Measurements from ENCODE around the gene CAPN1. TPM values are rescaled to one million over a fixed set of nuclear protein-coding genes. Genes with fewer than 3 reads are reported as not detected.

The CAPN1 gene
- total RNA-seq, 1 experiment from 2014 or later, result 288 TPM

- Mint-ChIP-seq H3K27me3 (ENCODE audit: unreplicated experiment) (no peaks in the 10 kb centered on the region), H3K36me3 (ENCODE audit: insufficient read depth, unreplicated experiment) (peaks cover 9% of the 10 kb centered on the region), H3K4me3 (ENCODE audit: low read depth, unreplicated experiment) (no peak overlapping the region), H3K9me3 (ENCODE audit: low read depth, unreplicated experiment) (no peaks in the 10 kb centered on the region), H3K27ac (ENCODE audit: unreplicated experiment) (no peak overlapping the region), H3K4me1 (ENCODE audit: low read depth, unreplicated experiment) (peaks cover 15% of the 10 kb centered on the region)
- CTCF ChIA-PET, result interaction anchor here (0.7 kb wide), 1 partner anchor 15 kb away, joined by 5 read pairs; no protein-coding TSS in a partner anchor
- no peak for DNase-seq
- TF ChIP-seq CTCF (IDR thresholded peaks at IDR 0.05; ENCODE audit: unreplicated experiment), result no peak
- no TSS peak for BruUV-seq (replicated peaks)
- intact Hi-C loops (cut with micrococcal nuclease; ENCODE audit: unreplicated experiment), result no loop called here
Measured at GRCh38 chr11:65163684-65164083, 18.0 kb upstream of the CAPN1 start.

GRCh38 chr11:65165410-65166317 is 16.1 kb upstream of the CAPN1 start:
- CTCF ChIA-PET, result interaction anchor here (0.7 to 1.1 kb wide), 4 partner anchors 31 to 169 kb away, joined by 3 to 6 read pairs (median 3); partner anchors contain the start of genes SYVN1 and ZNHIT2
- no peaks in the 10 kb centered on the region for H3K9me3 Mint-ChIP-seq (ENCODE audit: low read depth, unreplicated experiment)
- BruUV-seq (replicated peaks), result no TSS peak
- peaks cover 23% of the 10 kb centered on the region for H3K4me1 Mint-ChIP-seq (ENCODE audit: low read depth, unreplicated experiment)
- H3K27ac Mint-ChIP-seq (ENCODE audit: unreplicated experiment), result peak overlapping the region; percentile 30
- no peaks in the 10 kb centered on the region for H3K27me3 Mint-ChIP-seq (ENCODE audit: unreplicated experiment)
- no peak for TF ChIP-seq CTCF (IDR thresholded peaks at IDR 0.05; ENCODE audit: unreplicated experiment)
- H3K36me3 Mint-ChIP-seq (ENCODE audit: insufficient read depth, unreplicated experiment), result peaks cover 9% of the 10 kb centered on the region
- intact Hi-C loops (cut with micrococcal nuclease; ENCODE audit: unreplicated experiment), result no loop called here
- DNase-seq, result peak; percentile 24
- H3K4me3 Mint-ChIP-seq (ENCODE audit: low read depth, unreplicated experiment), result peak overlapping the region; percentile 54

GRCh38 chr11:65166893-65167292 is 14.8 kb upstream of the CAPN1 start:
- H3K4me1 Mint-ChIP-seq (ENCODE audit: low read depth, unreplicated experiment), result peaks cover 23% of the 10 kb centered on the region
- H3K27ac Mint-ChIP-seq (ENCODE audit: unreplicated experiment), result no peak overlapping the region
- H3K9me3 Mint-ChIP-seq (ENCODE audit: low read depth, unreplicated experiment), result no peaks in the 10 kb centered on the region
- CTCF ChIA-PET, result interaction anchor here (0.7 kb wide), 1 partner anchor 718 kb away, joined by 3 read pairs; no protein-coding TSS in a partner anchor
- peak overlapping the region; percentile 54 for H3K4me3 Mint-ChIP-seq (ENCODE audit: low read depth, unreplicated experiment)
- intact Hi-C loops (cut with micrococcal nuclease; ENCODE audit: unreplicated experiment), result no loop called here
- BruUV-seq (replicated peaks), result no TSS peak
- DNase-seq, result no peak
- H3K36me3 Mint-ChIP-seq (ENCODE audit: insufficient read depth, unreplicated experiment), result peaks cover 9% of the 10 kb centered on the region
- no peaks in the 10 kb centered on the region for H3K27me3 Mint-ChIP-seq (ENCODE audit: unreplicated experiment)
- no peak for TF ChIP-seq CTCF (IDR thresholded peaks at IDR 0.05; ENCODE audit: unreplicated experiment)

GRCh38 chr11:65167656-65168055 is 14.1 kb upstream of the CAPN1 start:
- no TSS peak for BruUV-seq (replicated peaks)
- H3K4me3 Mint-ChIP-seq (ENCODE audit: low read depth, unreplicated experiment), result no peak overlapping the region
- no peak for TF ChIP-seq CTCF (IDR thresholded peaks at IDR 0.05; ENCODE audit: unreplicated experiment)
- no peak for DNase-seq
- H3K27ac Mint-ChIP-seq (ENCODE audit: unreplicated experiment), result no peak overlapping the region
- H3K36me3 Mint-ChIP-seq (ENCODE audit: insufficient read depth, unreplicated experiment), result peaks cover 9% of the 10 kb centered on the region
- intact Hi-C loops (cut with micrococcal nuclease; ENCODE audit: unreplicated experiment), result no loop called here
- peaks cover 23% of the 10 kb centered on the region for H3K4me1 Mint-ChIP-seq (ENCODE audit: low read depth, unreplicated experiment)
- H3K9me3 Mint-ChIP-seq (ENCODE audit: low read depth, unreplicated experiment), result no peaks in the 10 kb centered on the region
- no peaks in the 10 kb centered on the region for H3K27me3 Mint-ChIP-seq (ENCODE audit: unreplicated experiment)
- CTCF ChIA-PET, result no interaction called here
